Measurements from ENCODE around the gene CFAP54.

CFAP54 gene

GRCh38 chr12:96482086-96482485 is 7.3 kb upstream of the CFAP54 start:
- ChIA-PET CTCF (no interaction called here), POLR2A (no interaction called here)
- Histone ChIP-seq H3K4me3 (ENCODE audit: low read depth, low read length) (no peak overlapping the region), H3K4me1 (ENCODE audit: control insufficient read depth, insufficient read depth, low read length) (no peaks in the 10 kb centered on the region), H3K36me3 (ENCODE audit: control insufficient read depth in 2 of 2, insufficient read depth in 1 of 2, low read length in 2 of 2) (no peaks in the 10 kb centered on the region), H3K9me3 (ENCODE audit: control insufficient read depth, insufficient read depth, low read depth, low read length) (no peaks in the 10 kb centered on the region), H3K27ac (ENCODE audit: extremely low read depth, low read depth, low read length) (no peak overlapping the region)
- TF ChIP-seq ZNF624 (tag by site-specific recombination; IDR thresholded peaks at IDR 0.05) (no peak), ZNF629 (tag by site-specific recombination; IDR thresholded peaks at IDR 0.05) (no peak), ZNF133 (tag by site-specific recombination; IDR thresholded peaks at IDR 0.05) (no peak), CTCF (tag by site-specific recombination; IDR thresholded peaks at IDR 0.05) (no peak), YY1 (tag by site-specific recombination; IDR thresholded peaks at IDR 0.05) (no peak), ZNF610 (tag by site-specific recombination; IDR thresholded peaks at IDR 0.05; ENCODE audit: borderline replicate concordance) (no peak), ZNF16 (tag by site-specific recombination; IDR thresholded peaks at IDR 0.05; ENCODE audit: low read depth) (no peak), ZNF449 (tag by site-specific recombination; IDR thresholded peaks at IDR 0.05) (no peak), ELK4 (IDR thresholded peaks at IDR 0.05; ENCODE audit: borderline replicate concordance, low read depth, low read length) (no peak)

GRCh38 chr12:96483116-96483515 is 6.3 kb upstream of the CFAP54 start:
- no peaks in the 10 kb centered on the region for H3K4me1 ChIP-seq (ENCODE audit: control insufficient read depth, insufficient read depth, low read length)
- CTCF ChIA-PET, result interaction anchor here (0.7 kb wide), 1 partner anchor 546 kb away, joined by 3 read pairs; no protein-coding TSS in a partner anchor
- no peaks in the 10 kb centered on the region for H3K9me3 ChIP-seq (ENCODE audit: control insufficient read depth, insufficient read depth, low read depth, low read length)
- H3K36me3 ChIP-seq (ENCODE audit: control insufficient read depth in 2 of 2, insufficient read depth in 1 of 2, low read length in 2 of 2), result no peaks in the 10 kb centered on the region
- TF ChIP-seq ZNF704 (tag by site-specific recombination; IDR thresholded peaks at IDR 0.05) (no peak), ZNF768 (tag by site-specific recombination; IDR thresholded peaks at IDR 0.05) (no peak), ZNF292 (tag by site-specific recombination; IDR thresholded peaks at IDR 0.05; ENCODE audit: borderline replicate concordance, low read depth) (no peak), REPIN1 (tag by site-specific recombination; IDR thresholded peaks at IDR 0.05; ENCODE audit: low read depth) (no peak), ZNF423 (tag by site-specific recombination; IDR thresholded peaks at IDR 0.05) (no peak), ZNF629 (tag by site-specific recombination; IDR thresholded peaks at IDR 0.05) (no peak), BCL11B (tag by site-specific recombination; IDR thresholded peaks at IDR 0.05; ENCODE audit: low read depth) (no peak)
- H3K4me3 ChIP-seq (ENCODE audit: low read depth, low read length), result no peak overlapping the region
- no peak overlapping the region for H3K27ac ChIP-seq (ENCODE audit: extremely low read depth, low read depth, low read length)
- POLR2A ChIA-PET, result no interaction called here
